ENCODE measurements around the gene PIP5K1C. TPM values are rescaled to one million over a fixed set of nuclear protein-coding genes. Genes with fewer than 3 reads are reported as not detected.

PIP5K1C gene
- total and polyA plus RNA-seq, 9 of the 15 experiments (the other 6 are each of a cell fraction or from before 2014, with no cell fraction given), result 0.38 to 22.1 (median 4.1) TPM

GRCh38 chr19:3586127-3586626 is 114.1 kb downstream of the PIP5K1C start:
- H3K36me3 ChIP-seq (ENCODE audit: control insufficient read depth, insufficient read depth, low read length), result no peaks in the 10 kb centered on the region
- FAIRE-seq (no peak), ATAC-seq (peak; percentile 82), DNase-seq (ENCODE audit: extremely low read depth in 1 of 4, low spot score in 3 of 4) (peak; percentile 62 to 74 (median 71))
- peak overlapping the region; percentile 63 to 85; a peak in 3 of 4 replicates for H3K9ac ChIP-seq (ENCODE audit: insufficient read depth in 1 of 2, low read depth in 2 of 2, low read length in 2 of 2)
- intact Hi-C loops (cut with micrococcal nuclease), result loop anchor here (1.0 kb wide), 1 partner anchor 32 kb away; no protein-coding TSS in a partner anchor
- CTCF ChIA-PET (ENCODE audit: low intra/inter-chr PET ratio), result interaction anchor here (0.6 kb wide), 3 partner anchors 36 to 119 kb away, joined by 3 to 8 read pairs (median 3); no protein-coding TSS in a partner anchor
- H2AFZ ChIP-seq (ENCODE audit: low read depth, low read length), result peak overlapping the region; percentile 97
- no peaks in the 10 kb centered on the region for H3K27me3 ChIP-seq (ENCODE audit: control insufficient read depth in 2 of 2, insufficient read depth in 2 of 2, low read length in 2 of 2)
- in situ Hi-C loops (cut with MboI), result no loop called here
- 0 out of 2 replicates have a peak, but pooled peaks cover 4% of the 10 kb centered on the region for H3K9me3 ChIP-seq (replicated peaks; ENCODE audit: control insufficient read depth, insufficient read depth, low read depth, low read length)
- H3K9me1 ChIP-seq (ENCODE audit: control insufficient read depth, insufficient read depth, low read length), result no peaks in the 10 kb centered on the region
- POLR2A ChIA-PET, result interaction anchor here (0.6 to 1.3 kb wide), 3 partner anchors 9 to 36 kb away, joined by 3 to 4 read pairs (median 3); no protein-coding TSS in a partner anchor
- peak overlapping the region; percentile 63 for H3K4me2 ChIP-seq (ENCODE audit: insufficient read depth, low read length)
- H3K4me3 ChIP-seq, result peak overlapping the region; percentile 42
- no peaks in the 10 kb centered on the region for H4K20me1 ChIP-seq (replicated peaks; ENCODE audit: control insufficient read depth, insufficient read depth, low read length)
- peaks cover 0 to 26% of the 10 kb centered on the region in 2 experiments; a peak in 2 of 5 replicates for H3K4me1 ChIP-seq (replicated peaks in 1 of 2; ENCODE audit: control insufficient read depth in 2 of 2, insufficient read depth in 2 of 2, low read length in 2 of 2)
- WGBS (ENCODE audit: insufficient coverage, low coverage, missing lambda C conversion rate), result 21% methylated on average over 11 of the region's 16 CpGs
- no TSS peak for BruUV-seq (replicated peaks)
- H3K27ac ChIP-seq (ENCODE audit: extremely low read depth, low read depth, low read length), result no peak overlapping the region; the same call in 2 of the 3 replicates
- H3K79me2 ChIP-seq (ENCODE audit: control insufficient read depth, insufficient read depth, low read length), result no peaks in the 10 kb centered on the region
- 0 out of 2 replicates have a peak, but pooled peaks have one; percentile 12 for TF ChIP-seq VEZF1 (CRISPR knock-in tag; IDR thresholded peaks at IDR 0.05)
- TF ChIP-seq ZNF324 (CRISPR knock-in tag; IDR thresholded peaks at IDR 0.05), result no peak
- no peak for TF ChIP-seq ZNF740 (CRISPR knock-in tag; IDR thresholded peaks at IDR 0.05)
- peak in 1 of 2 experiments; percentile 45; a peak in 1 of 4 replicates for TF ChIP-seq ZNF740 (tag; IDR thresholded peaks at IDR 0.05)
- TF ChIP-seq DEAF1 (CRISPR knock-in tag; IDR thresholded peaks at IDR 0.05), result peak; percentile 30; the same call in 1 of the 2 replicates
- TF ChIP-seq RAD21 (CRISPR knock-in tag; conservative IDR thresholded peaks at IDR 0.05 in 1 of 2, IDR thresholded peaks at IDR 0.05 in 1 of 2), result peak; percentile 74 to 87
- TF ChIP-seq SMC3 (conservative IDR thresholded peaks at IDR 0.05; ENCODE audit: insufficient read depth, low read depth, low read length), result peak; percentile 59; the same call in 1 of the 2 replicates
- peak in 1 of 2 experiments; percentile 40; a peak in 1 of 4 replicates for TF ChIP-seq MAZ (CRISPR knock-in tag; conservative IDR thresholded peaks at IDR 0.05 in 1 of 2, IDR thresholded peaks at IDR 0.05 in 1 of 2)
- peak; percentile 47 for TF ChIP-seq PCBP1 (IDR thresholded peaks at IDR 0.05; ENCODE audit: low read depth, low read length, poor library complexity, severe bottlenecking)
- TF ChIP-seq XRCC5 (IDR thresholded peaks at IDR 0.05; ENCODE audit: low read depth, low read length), result 0 out of 2 replicates have a peak, but pooled peaks have one; percentile 22
- TF ChIP-seq RBFOX2 (IDR thresholded peaks at IDR 0.05; ENCODE audit: low read depth, low read length), result peak; percentile 11
- TF ChIP-seq RB1 (IDR thresholded peaks at IDR 0.05; ENCODE audit: low read depth), result peak; percentile 50; the same call in 1 of the 2 replicates
- peak; percentile 95 for TF ChIP-seq ZBTB7A (IDR thresholded peaks at IDR 0.05; ENCODE audit: borderline replicate concordance, control insufficient read depth, low read depth, low read length)
- no peak for TF ChIP-seq SMARCC2 (IDR thresholded peaks at IDR 0.05; ENCODE audit: low read depth)
